Suppressor macrophage treated with lipopolysaccharide for 4 hours (primary cell): ENCODE measurements around the gene CELF4.

ENCODE experiments used
- DNase-seq: peaks from one replicate; pipeline ENCODE4 v3.0.0-alpha.2; 2020

Gene CELF4

GRCh38 chr18:37458697-37459096, 106.9 kb downstream of the CELF4 start:
- DNase-seq: no peak

DNA sequence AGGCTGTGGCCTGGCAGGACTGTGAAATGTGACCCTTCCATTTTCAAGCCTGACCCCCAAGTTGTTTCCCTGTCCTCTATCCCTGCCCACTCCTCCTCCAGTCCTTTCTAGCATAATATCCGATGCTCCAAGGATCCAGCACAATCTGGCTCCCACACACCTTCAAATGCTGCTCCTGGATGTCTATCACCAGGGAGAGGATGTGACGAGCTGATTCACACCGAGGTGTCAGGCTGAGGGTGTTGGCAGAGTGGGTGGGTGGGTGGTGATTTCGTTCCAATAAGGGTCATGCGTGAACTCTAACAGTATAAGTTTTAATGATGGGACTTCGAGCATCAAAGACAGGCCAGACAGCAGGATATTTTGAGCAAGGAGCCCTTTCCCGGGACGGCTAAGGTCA, 107.8 kb downstream of the CELF4 start:
- DNase-seq: no peak

GRCh38 chr18:37457341-37457740, 108.3 kb downstream of the CELF4 start:
- DNase-seq: no peak

DNA sequence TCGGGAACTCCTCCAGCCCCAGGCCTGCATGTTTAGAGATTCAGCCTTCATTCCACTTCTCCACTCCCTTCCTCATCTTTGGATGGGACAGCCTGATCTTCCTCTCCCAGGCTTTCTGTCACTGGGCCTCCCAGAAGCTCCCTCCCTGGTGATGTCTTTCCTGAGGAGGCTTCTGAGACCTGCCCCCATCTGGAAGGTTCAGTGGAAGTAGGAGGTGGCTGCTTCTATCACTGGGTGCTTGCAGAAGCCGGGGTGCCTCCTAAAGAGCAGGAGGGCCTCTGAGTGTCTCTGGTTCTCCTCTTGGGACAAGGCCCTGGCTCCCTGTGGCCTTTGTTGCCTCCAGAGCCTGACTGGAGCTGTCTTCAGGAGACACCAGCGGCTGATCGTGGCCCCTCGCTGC, 108.7 kb downstream of the CELF4 start:
- DNase-seq: no peak

GRCh38 chr18:37456395-37456794, 109.2 kb downstream of the CELF4 start:
- no peak for DNase-seq

GRCh38 chr18:37453752-37454151, 111.8 kb downstream of the CELF4 start:
- DNase-seq: no peak

GRCh38 chr18:37452682-37453385, 112.8 kb downstream of the CELF4 start:
- no peak for DNase-seq

DNA sequence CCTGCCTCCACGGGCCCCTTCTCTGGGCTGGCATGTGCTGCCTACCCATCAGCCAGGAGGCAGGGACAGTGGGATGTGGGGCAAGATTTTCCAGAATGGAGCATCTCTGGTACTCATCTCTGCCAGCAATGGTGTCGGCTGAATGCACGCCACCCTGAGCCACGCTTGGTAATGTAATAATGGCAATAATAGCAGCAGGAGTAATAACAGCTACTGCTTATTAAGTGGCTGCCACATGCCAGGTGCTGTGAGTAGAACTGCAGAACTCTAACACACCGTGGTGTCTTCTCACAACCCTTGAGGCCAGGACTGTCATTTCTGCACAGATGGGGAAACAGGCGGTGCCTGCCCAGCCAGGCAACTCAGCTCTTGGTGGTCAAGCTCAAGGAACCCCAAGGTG, 113.6 kb downstream of the CELF4 start:
- no peak for DNase-seq

DNA sequence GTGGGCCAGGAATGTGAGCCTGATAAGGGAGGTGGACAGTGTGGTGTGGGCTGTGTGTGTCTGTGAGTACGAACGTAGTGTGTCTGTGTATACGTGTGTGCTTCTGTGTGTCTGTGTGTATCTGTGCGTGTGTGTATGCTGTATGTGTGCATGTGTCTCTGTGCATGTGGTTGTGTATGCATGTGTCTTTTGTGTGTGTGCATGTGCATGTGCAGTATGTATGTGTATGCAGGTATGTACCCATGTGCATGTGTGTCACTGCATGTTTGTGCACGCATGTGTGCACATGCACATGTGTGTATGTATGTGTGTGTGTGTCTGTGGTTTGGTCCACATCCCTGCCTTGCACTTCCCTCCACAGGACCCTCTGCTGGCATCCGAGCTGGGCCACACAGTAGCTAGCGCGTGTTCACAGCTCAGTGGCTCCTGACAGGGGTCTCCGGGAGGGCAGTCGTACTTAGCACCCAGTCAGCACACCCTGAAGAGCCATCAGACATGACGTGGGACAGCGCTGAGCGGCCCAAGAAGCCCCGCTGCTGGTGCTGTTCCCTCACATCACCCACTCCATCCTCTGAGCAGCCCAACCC, 114.3 kb downstream of the CELF4 start:
- DNase-seq: no peak

- no peak for DNase-seq
These were observed 115.0 kb downstream of the CELF4 start for GRCh38 chr18:37450434-37451132.

- DNase-seq: no peak
These were observed 116.0 kb downstream of the CELF4 start for GRCh38 chr18:37449618-37450017.

- no peak for DNase-seq
These were observed 116.7 kb downstream of the CELF4 start for GRCh38 chr18:37448946-37449345.

- DNase-seq: no peak
These were observed 117.4 kb downstream of the CELF4 start for GRCh38 chr18:37447962-37448888.

- no peak for DNase-seq
These were observed 119.8 kb downstream of the CELF4 start for GRCh38 chr18:37445836-37446235.

DNA sequence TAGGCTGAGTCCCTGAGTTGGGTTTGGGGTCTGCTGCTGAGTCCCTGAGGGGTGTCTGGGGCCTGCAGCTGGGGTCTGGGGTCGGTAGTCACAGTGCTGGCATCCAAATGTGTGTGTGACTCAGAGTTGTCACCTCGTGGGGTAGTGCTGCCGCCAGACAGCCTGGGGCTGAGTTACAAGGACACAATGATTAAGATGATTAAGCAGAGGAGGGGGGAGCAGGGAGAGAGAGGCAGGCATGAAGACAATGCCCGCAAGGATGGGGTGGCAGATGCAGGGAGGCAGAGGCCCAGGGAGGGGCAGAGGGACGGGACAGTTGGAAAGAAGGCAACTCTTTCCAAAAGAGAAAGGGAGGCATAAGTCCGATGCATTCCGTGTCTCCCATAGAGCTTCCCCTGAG, 120.2 kb downstream of the CELF4 start:
- no peak for DNase-seq

DNA sequence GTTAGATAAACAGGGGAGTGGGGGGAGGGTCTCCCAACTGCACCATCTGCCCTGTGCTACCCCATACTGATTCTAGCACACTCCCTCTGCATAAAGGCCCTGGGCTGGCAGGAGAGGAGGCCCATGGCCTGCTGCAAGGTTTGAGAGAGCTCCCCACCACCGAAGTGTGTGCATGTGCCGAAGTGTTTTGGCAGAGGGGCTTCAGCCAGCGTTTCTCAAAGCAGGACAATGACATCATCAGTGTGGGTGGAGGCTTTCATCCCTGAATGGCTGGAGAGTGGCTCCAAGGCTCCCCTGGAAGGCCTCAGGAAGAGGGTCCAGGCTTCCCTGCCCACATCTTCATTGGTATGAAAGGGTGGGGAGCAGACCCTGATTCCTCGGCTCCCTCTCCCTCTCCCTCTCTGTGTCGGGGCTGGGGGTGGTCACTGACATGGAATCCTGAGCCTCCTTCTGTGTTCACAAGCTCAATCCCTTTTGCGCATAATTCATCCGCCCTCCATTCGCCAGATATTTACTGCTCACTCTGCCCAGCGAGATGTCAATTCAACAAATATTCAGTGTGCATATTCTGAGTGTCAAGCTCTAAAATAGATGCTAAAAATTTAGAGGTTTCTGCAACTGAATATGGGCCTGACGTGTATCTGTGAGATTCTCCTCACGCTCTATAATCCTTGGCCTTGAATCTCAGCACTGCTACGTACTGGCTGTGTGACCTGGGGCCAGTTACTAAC, 122.1 kb downstream of the CELF4 start:
- DNase-seq: no peak

DNA sequence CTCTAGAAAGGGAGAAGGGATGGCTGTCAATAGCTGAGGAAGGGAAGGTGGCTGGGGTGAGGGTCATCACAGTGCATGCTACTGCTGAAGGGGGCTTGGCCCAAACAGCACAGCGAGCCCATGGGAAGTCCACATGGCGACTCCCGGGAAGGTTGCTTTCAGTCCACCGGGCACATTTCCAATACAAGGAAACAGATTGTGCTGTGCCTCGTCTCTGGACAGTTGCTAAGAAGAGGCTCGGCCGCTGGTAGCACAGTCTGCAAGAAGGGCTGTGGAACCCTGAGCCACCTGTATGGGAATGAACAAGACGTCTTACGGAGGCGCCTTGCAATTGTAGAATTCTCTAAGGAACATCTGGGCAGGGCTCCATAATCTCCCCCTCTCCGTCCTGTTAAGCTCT, 123.1 kb downstream of the CELF4 start:
- DNase-seq: no peak

DNA sequence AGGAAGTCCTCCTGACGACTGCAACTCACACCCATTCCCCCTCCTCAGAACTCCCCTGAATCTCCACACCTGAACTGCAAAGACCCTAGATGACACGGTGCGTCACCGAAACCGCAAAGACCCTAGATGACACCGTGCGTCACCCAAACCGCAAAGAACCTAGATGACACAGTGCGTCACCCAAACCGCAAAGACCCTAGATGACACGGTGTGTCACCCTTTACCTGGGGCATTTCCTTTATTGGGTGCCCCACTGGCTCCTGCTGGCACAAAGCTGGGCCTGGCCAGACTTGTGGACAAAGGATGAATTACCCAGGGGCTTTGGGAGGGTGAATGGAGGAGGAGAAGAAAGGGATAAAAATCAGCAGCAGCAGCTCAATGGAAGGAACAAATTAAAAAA, 123.8 kb downstream of the CELF4 start:
- no peak for DNase-seq

DNA sequence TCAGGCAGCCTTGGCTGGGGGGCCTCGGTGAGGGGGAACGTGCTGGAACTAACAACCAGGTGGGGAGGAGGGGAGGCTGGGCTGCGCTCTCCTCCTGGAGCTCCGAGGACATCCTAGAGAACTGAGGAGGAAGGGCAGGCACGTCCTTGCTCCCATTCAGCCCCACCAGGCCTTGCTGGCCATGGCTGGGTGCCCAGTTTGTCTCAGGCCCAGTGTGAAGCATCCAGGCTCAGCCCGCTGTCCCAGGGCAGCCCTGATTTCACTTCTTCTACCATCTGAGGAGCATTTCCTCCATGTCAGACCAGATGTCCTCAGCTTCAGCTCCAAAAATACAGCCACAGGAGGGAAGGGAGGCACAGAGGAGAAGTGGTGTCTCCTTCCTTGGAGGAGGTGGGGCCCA, 125.4 kb downstream of the CELF4 start:
- DNase-seq: no peak

DNA sequence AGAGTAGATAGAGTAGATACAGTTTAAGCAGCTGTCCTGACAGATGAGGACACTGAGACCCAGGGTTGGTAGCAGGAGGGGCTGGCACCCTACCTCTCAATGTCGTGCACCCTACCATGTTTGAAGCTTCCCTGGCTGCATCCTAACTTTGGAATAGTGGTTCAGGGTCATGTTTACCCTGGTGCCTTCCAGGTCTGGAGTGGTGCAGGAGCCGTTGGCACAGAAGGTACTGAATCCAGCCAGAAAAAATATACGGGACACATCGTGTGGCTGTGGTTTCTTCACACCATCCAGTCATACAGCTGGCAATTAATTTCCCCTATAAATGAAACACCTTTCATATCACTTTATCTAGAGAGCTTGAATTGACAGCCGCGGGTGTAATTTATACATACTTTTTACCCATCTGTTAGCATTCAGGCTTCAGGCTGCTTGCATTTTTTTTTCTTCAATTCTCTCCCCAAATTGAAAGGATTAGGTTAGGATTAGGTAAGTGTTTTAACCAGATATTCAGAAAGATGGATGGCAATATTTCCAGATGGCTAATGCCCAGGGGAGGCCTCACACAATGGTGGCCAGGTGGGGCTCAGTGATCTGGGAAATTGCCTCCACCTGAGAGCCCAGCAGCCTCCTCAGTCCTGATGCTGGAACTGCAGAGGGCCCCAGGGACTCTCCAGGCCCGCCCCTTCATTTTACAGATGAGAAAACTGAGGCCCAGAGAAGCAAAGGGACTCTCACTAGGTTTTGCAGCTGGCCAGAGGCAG, 127.0 kb downstream of the CELF4 start:
- DNase-seq: no peak

- no peak for DNase-seq
These were observed 129.6 kb downstream of the CELF4 start for GRCh38 chr18:37435996-37436395.
